Parathyroid adenoma (tissue), 2 donors: ENCODE data around the gene SHC1.

ENCODE experiments used
- H2AFZ ChIP-seq: fragments of 300-600 bp; sonication (generic); one replicate; pipeline ENCODE4 v1.7.0; 2017; ENCODE audit warnings: antibody characterized with exemption, mild to moderate bottlenecking
- H3K27ac ChIP-seq: fragments of 300-600 bp; sonication (generic); one replicate; pipeline ENCODE4 v1.7.0; 2017
- H3K27me3 ChIP-seq: fragments of 300-600 bp; sonication (generic); one replicate; pipeline ENCODE4 v1.7.0; 2017; ENCODE audit warnings: low read length; ENCODE audit not compliant: control insufficient read depth, insufficient read depth
- H3K36me3 ChIP-seq: fragments of 300-600 bp; sonication (generic); one replicate; pipeline ENCODE4 v1.7.0; 2017; ENCODE audit warnings: low read length; ENCODE audit not compliant: control insufficient read depth, insufficient read depth
- H3K4me1 ChIP-seq: fragments of 300-600 bp; sonication (generic); one replicate; pipeline ENCODE4 v1.7.0; 2017; ENCODE audit warnings: control low read depth
- H3K4me2 ChIP-seq: fragments of 300-600 bp; sonication (generic); one replicate; pipeline ENCODE4 v1.7.0; 2017; ENCODE audit warnings: low read length
- H3K4me3 ChIP-seq: fragments of 300-600 bp; sonication (generic); one replicate; pipeline ENCODE4 v1.7.0; 2017; ENCODE audit warnings: low read depth, low read length
- H3K79me2 ChIP-seq: fragments of 300-600 bp; sonication (generic); one replicate; pipeline ENCODE4 v1.7.0; 2017; ENCODE audit warnings: control low read depth
- H3K9ac ChIP-seq: fragments of 300-600 bp; sonication (generic); one replicate; pipeline ENCODE4 v1.7.0; 2017; ENCODE audit warnings: mild to moderate bottlenecking
- H3K9me3 ChIP-seq: fragments of 300-600 bp; sonication (generic); one replicate; pipeline ENCODE4 v1.7.0; 2017; ENCODE audit warnings: low read length; ENCODE audit not compliant: control insufficient read depth
- CTCF ChIP-seq: fragments of 300-600 bp; sonication (generic); IDR thresholded peaks from one replicate; pipeline ENCODE4 v1.7.0; 2017; ENCODE audit warnings: antibody characterized with exemption, mild to moderate bottlenecking
- donor health status: primary hyperparathyroidism.

Gene SHC1

GRCh38 chr1:154913273-154913672, 57.3 kb downstream of the SHC1 start:
- Histone ChIP-seq H3K4me1 (no peaks in the 10 kb centered on the region), H2AFZ (no peak overlapping the region), H3K36me3 (no peaks in the 10 kb centered on the region), H3K79me2 (no peaks in the 10 kb centered on the region), H3K4me2 (peak overlapping the region; percentile 10), H3K9ac (no peak overlapping the region), H3K4me3 (peak overlapping the region; percentile 17), H3K27ac (peak overlapping the region; percentile 43), H3K27me3 (no peaks in the 10 kb centered on the region), H3K9me3 (no peaks in the 10 kb centered on the region)
- no peak for TF ChIP-seq CTCF

- Histone ChIP-seq H3K27ac (peak overlapping the region; percentile 43), H2AFZ (peak overlapping the region; percentile 41), H3K36me3 (no peaks in the 10 kb centered on the region), H3K9ac (no peak overlapping the region), H3K79me2 (no peaks in the 10 kb centered on the region), H3K4me2 (peak overlapping the region; percentile 10), H3K9me3 (no peaks in the 10 kb centered on the region), H3K4me1 (no peaks in the 10 kb centered on the region), H3K4me3 (peak overlapping the region; percentile 17), H3K27me3 (no peaks in the 10 kb centered on the region)
- no peak for TF ChIP-seq CTCF
Observed at GRCh38 chr1:154912755-154913154, 57.8 kb downstream of the SHC1 start.
